DOHH2 (cell line): ENCODE data around the gene SNAPC2.

Source experiments
- CTCF ChIP-seq: fragments of 200-600 bp; sonication (generic); IDR thresholded peaks from one replicate; pipeline ENCODE4 v1.5.1; 2014; ENCODE audit warnings: antibody characterized with exemption, mild to moderate bottlenecking, low read depth, low read length; ENCODE audit not compliant: poor library complexity, severe bottlenecking
- EZH2phosphoT487 ChIP-seq: fragments of 200-600 bp; sonication (generic); IDR thresholded peaks from 2 replicates; pipeline ENCODE4 v1.6.1; 2017; ENCODE audit warnings: borderline replicate concordance, mild to moderate bottlenecking, antibody characterized with exemption, low read length, moderate library complexity, mixed read lengths

GRCh38 chr19:7907122-7907521 lies 13.0 kb upstream of the SNAPC2 start:
- no peak for TF ChIP-seq CTCF
- no peak for TF ChIP-seq EZH2phosphoT487
